Superior temporal gyrus (tissue), 1 donor: ENCODE measurements around the gene C9orf152.
"Not testable (repeated sequence)": the region's sequence is repeated elsewhere in the genome, so short reads cannot be mapped to it uniquely, and the experiment has no call there.

Experiments used
- DNase-seq: peaks from one replicate; pipeline ENCODE4 v3.0.0-alpha.2; 2016; ENCODE audit errors: extremely low spot score

Gene C9orf152

DNA sequence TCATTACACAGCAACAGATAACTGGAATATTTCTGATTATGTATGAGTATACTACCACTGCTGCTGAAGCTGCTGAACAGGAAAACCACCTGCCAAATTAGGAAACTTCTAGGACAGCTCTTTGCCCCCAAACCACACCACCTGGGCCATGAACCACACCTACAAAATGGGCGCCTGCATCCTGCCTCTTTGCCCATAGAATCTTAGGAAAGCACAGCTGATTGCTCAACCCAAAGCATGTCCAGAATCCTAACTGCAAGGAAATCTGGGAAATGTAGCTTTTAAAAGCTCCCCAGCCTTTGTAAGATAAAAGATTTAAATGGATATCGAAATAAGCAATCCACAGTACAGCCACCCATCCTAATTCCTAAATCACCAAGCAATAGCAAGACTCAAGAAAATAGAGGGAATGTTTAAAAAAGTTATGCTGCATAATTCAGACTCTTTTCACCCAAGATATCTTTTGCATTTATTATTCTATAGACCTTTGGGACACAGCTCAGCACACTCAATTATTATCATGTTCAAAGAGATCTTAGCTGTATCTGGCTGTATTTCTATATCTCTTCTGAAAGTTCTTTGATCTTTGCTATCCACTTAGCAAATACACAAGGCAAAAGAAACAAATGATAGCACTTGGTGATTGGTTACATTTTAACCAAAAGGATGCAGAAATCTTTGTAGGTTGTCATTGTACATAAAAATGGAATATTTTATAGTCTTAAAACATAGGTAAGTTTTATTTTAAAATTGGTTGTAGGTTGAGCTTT is 6.8 kb upstream of the C9orf152 start:
- no peak for DNase-seq

DNA sequence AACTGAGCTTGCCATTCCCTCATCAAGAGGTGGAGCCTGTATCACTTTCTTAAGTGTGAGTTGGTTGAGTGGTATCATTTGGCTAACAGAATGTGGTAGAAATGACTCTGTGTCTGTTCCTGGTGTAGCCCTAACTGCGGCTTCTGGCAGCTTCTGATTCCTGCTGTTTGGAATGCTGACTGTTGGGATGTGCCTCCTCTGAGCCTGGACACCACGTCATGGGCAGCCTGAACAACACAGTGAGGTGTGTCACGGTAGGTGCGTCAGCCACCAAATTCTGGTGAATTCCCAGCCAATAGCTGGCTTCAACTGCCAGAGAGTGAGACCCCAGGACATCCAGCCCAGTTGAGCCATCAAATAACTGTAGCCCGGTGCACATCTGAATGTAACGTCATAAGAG is 6.1 kb upstream of the C9orf152 start:
- no peak for DNase-seq

DNA sequence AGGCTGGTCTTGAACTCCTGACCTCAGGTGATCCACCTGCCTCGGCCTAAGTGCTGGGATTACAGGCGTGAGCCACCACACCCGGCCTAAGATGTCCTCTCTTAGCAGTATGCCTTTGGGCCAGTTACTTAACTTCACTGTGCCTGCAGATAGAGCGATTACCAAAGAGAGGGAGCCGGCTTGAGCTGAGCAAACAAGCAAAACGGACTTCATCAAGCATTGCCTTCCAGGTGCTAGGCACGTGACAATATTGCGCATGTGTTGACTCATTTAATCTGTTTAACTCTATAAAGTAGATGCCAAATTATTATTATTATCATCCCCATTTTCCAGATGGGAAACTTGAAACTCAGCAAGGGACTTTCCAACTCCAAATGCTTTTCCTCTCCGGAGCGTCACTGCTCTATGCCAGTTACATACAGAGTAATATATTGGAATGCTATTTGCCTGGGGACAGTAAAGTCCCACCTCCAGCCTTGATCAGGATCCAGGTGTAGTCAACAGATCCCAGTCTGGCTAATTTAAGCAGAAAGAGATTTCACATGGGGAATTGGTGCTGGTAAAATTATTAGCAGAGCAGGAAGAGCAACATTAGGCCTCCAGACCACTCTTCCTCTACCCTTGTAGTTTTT is 5.6 kb upstream of the C9orf152 start:
- no peak for DNase-seq

GRCh38 chr9:110207071-110207641 is 803 bp downstream of the C9orf152 start:
- DNase-seq: no peak

DNA sequence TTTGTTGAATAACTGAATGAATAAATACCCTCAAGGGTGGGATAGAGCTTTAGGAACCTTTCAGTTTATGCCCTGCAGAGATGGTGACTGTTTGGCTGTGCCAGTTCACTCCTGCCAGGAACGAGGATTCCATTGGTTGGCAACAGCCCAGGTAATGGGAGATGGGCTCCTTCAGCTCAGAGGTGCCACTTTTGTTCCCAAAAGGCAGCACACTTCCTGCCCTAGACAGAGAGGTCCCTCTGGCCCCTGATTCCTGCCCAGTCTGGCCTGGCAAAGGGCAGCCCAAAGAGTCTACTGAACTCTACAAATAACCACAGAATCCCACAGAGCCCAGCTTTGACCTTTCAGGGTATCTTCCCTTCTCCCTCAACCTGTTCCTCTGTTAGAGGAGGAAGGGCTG is 1.6 kb downstream of the C9orf152 start:
- DNase-seq: no peak

DNA sequence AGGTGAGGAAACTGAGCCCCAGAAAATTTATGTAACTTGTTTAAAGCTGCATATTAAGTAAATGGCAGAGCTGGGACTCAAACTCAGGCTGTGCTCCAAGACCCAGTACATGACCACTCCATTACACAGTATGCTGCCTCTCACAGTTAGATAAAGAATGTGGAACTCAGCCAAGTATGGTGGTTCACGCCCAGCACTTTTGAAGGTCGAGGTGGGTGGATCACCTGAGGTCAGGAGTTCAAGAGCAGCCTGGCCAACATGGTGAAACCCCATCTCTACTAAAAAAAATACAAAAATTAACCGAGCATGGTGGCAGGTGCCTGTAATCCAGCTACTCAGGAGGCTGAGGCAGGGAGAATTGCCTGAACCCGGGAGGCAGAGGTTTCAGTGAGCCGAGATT is 2.3 kb downstream of the C9orf152 start:
- DNase-seq: not testable (repeated sequence)

GRCh38 chr9:110202232-110202631 is 5.7 kb downstream of the C9orf152 start:
- no peak for DNase-seq

DNA sequence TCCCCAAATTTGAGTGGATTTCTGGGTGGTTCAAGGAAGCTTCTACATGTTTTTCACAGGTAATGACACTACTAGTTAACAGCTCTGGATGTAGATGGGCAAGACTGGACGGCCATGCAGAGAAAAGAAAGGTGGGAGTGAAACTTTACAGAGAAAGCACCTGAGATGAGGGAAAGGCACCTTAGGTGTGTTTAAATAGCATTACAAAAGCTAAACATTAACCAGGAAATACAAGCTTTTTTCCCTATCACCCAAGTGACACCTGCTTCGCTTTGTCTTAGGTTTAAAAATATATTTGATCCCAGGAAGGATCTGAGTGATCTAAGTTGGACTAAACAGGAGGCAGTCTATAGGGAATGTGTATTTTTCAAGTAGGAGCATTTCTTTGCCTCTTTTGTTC is 8.3 kb downstream of the C9orf152 start:
- DNase-seq: no peak

- DNase-seq: no peak
Observed at GRCh38 chr9:110198357-110198756, 9.6 kb downstream of the C9orf152 start.

GRCh38 chr9:110197330-110198187 is 10.4 kb downstream of the C9orf152 start:
- no peak for DNase-seq

GRCh38 chr9:110196084-110196499 is 11.9 kb downstream of the C9orf152 start:
- not testable (repeated sequence) for DNase-seq

DNA sequence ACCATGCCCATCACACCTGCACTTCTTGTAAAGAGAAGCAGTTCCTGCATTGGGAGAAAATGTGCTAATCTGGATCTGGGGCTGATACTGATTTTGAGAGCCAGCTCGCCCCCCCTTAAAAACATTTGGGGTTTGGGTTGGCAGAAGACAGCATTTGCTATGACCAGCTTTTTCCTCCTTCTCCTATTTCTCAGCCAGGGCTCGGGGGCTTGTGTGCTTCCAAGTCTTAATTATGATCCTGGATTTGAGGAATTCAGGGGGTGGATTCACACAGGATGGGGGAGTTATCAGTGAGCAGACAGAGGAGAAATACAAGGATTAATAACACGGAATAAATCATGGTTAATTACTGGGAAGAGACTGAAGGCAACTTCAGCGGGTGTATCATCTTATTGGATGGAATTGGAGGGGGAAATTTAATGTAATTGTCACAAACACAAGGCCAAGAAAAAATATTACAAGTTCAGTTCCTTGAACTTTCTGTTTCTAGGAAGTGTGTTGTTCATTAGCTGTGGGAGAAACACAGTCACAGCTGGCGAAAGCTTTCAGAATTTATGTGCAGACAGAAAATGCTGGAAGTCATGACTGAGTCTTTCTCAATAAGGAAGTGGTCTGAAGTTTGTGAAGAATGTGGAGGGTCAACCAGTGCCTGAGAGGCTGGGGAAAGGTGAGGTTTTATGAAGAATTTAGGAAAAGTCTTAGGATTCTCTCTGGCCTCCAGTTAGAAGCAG is 15.3 kb downstream of the C9orf152 start:
- no peak for DNase-seq

DNA sequence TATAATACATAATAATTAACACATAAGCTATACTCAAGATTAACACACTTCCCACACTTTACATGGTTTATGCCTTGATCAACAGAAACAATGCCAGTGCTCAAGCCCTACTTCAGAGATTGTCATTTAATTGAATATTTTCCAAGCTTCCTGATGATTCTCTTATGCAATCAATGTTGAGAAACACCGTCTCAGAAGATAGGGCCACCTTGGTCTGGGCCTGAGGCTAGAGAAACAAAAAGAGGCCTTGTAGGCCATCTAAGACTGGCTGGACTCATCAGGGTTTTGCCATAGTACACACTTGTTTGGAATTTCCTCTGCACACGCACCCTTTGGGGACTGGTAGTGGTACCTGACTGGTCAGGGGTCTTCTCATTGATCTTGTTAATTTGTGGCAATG is 16.3 kb downstream of the C9orf152 start:
- no peak for DNase-seq

- DNase-seq: no peak
Observed at GRCh38 chr9:110189559-110190320, 18.2 kb downstream of the C9orf152 start.

DNA sequence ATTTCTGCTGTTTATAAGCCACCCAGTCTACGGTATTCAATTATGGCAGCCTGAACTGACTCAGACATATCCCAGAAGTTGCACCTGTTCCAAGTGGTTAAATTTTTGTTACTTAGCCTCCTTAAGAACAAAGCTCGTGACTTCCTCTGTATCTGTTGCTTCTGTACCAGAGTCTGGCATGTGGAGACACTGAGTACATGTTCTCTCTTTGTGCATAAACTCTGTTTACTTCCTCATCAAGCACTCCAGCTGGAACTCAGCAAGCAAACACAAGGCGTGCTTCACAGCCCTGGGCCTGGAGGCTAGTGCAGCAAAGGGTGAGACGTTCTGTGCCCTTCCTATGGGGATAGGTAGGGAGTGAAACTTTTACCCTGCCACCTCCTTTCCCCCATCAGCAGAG is 19.0 kb downstream of the C9orf152 start:
- peak; percentile 49 for DNase-seq

GRCh38 chr9:110188101-110188500 is 19.9 kb downstream of the C9orf152 start:
- DNase-seq: no peak

DNA sequence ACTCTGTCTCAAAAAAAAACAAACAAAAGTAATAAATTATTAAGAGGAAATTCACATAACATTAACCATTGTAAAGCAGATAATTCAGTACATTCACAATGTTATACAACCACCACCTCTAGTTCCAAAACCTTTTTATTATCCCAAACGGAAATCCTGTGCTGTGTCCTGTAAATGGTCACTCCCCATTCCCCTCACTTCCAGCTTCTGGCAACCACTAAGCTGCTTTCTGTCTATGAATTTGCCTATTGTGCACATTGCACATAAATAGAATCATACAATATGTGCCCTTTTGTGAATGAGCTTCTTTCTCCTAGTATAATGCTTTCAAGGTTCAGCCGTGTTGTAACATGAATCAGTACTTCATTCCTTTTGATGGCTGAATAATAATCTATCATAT is 20.8 kb downstream of the C9orf152 start:
- DNase-seq: peak; percentile 53

GRCh38 chr9:110186254-110186653 is 21.7 kb downstream of the C9orf152 start:
- DNase-seq: no peak

GRCh38 chr9:110185806-110186205 is 22.2 kb downstream of the C9orf152 start:
- no peak for DNase-seq
